OCI-LY3 (cell line): ENCODE results near the gene SMYD5.

Experiments used
- H2AFZ ChIP-seq: fragments of 200-600, 300-600 bp; shearing (Covaris generic); 2 replicates; pipeline ENCODE4 v1.6.0; 2014; ENCODE audit warnings: antibody characterized with exemption, low read depth, low read length
- H3K27ac ChIP-seq: fragments of 200-600, 300-600 bp; sonication (generic); 2 replicates; pipeline ENCODE4 v1.5.1; 2014; ENCODE audit warnings: mild to moderate bottlenecking, low read length, moderate library complexity, mixed read lengths
- H3K27me3 ChIP-seq: fragments of 200-600, 300-600 bp; sonication (generic); 2 replicates; pipeline ENCODE4 v1.6.1; 2014; ENCODE audit warnings: low read depth, low read length, mixed read lengths
- H3K36me3 ChIP-seq: fragments of 200-600, 300-600 bp; sonication (generic); replicated peaks from 2 replicates; pipeline ENCODE3; 2014; ENCODE audit warnings: low read depth, low read length, mixed read lengths
- H3K4me1 ChIP-seq: fragments of 300-600, 200-600 bp; sonication (generic); 2 replicates; pipeline ENCODE4 v1.6.1; 2014; ENCODE audit warnings: low read length, mixed read lengths
- H3K4me2 ChIP-seq: fragments of 200-600, 300-600 bp; sonication (generic); 2 replicates; pipeline ENCODE4 v1.6.1; 2014; ENCODE audit warnings: low read length, mixed read lengths
- H3K4me3 ChIP-seq: fragments of 300-600, 200-600 bp; sonication (generic); 2 replicates; pipeline ENCODE4 v1.5.1; 2014; ENCODE audit warnings: antibody characterized with exemption, mild to moderate bottlenecking, low read length, moderate library complexity
- H3K79me2 ChIP-seq: fragments of 300-600, 200-600 bp; shearing (Covaris generic); 2 replicates; pipeline ENCODE4 v1.6.1; 2014; ENCODE audit warnings: mild to moderate bottlenecking, low read length, mixed read lengths
- H3K9ac ChIP-seq: fragments of 300-600, 200-600 bp; shearing (Covaris generic); 2 replicates; pipeline ENCODE4 v1.6.0; 2014; ENCODE audit warnings: mild to moderate bottlenecking, low read length, moderate library complexity
- H3K9me3 ChIP-seq: fragments of 200-600, 300-600 bp; shearing (Covaris generic); 2 replicates; pipeline ENCODE4 v1.6.1; 2014; ENCODE audit warnings: low read length, mixed read lengths; ENCODE audit not compliant: insufficient read depth
- H4K20me1 ChIP-seq: fragments of 200-600, 300-600 bp; sonication (generic); 2 replicates; pipeline ENCODE4 v1.6.1; 2016; ENCODE audit warnings: low read length, mixed read lengths; ENCODE audit not compliant: insufficient read depth
- CTCF ChIP-seq: fragments of 200-600, 300-600 bp; sonication (generic); IDR thresholded peaks from 2 replicates; pipeline ENCODE4 v1.5.1; 2014; ENCODE audit warnings: antibody characterized with exemption, low read length, low read depth
- EZH2phosphoT487 ChIP-seq: fragments of 200-600 bp; shearing (Covaris generic); IDR thresholded peaks from 2 replicates; pipeline ENCODE4 v1.6.1; 2018; ENCODE audit warnings: antibody characterized with exemption, mixed run types, low read depth

SMYD5 gene

GRCh38 chr2:73253400-73253799 is 39.4 kb downstream of the SMYD5 start:
- H3K4me2 ChIP-seq = no peak overlapping the region
- 0 out of 2 replicates have a peak, but pooled peaks cover 7% of the 10 kb centered on the region for H3K79me2 ChIP-seq
- H3K9me3 ChIP-seq = no peaks in the 10 kb centered on the region
- H3K27ac ChIP-seq = peak overlapping the region; percentile 16; the same call in 1 of the 2 replicates
- no peaks in the 10 kb centered on the region for H3K27me3 ChIP-seq
- TF ChIP-seq CTCF (no peak), EZH2phosphoT487 (no peak)
- H3K4me1 ChIP-seq = no peaks in the 10 kb centered on the region
- no peak overlapping the region for H3K4me3 ChIP-seq
- H3K36me3 ChIP-seq = peaks cover 70% of the 10 kb centered on the region
- H2AFZ ChIP-seq = no peak overlapping the region
- no peak overlapping the region for H3K9ac ChIP-seq
- peaks cover 10% of the 10 kb centered on the region; the same call in 1 of the 2 replicates for H4K20me1 ChIP-seq

GRCh38 chr2:73253901-73254300 is 39.9 kb downstream of the SMYD5 start:
- peaks cover 68% of the 10 kb centered on the region for H3K36me3 ChIP-seq
- H3K27me3 ChIP-seq = no peaks in the 10 kb centered on the region
- H3K79me2 ChIP-seq = 0 out of 2 replicates have a peak, but pooled peaks cover 7% of the 10 kb centered on the region
- no peaks in the 10 kb centered on the region for H3K4me1 ChIP-seq
- H3K4me3 ChIP-seq = no peak overlapping the region
- H3K9me3 ChIP-seq = no peaks in the 10 kb centered on the region
- peaks cover 10% of the 10 kb centered on the region; the same call in 1 of the 2 replicates for H4K20me1 ChIP-seq
- no peak overlapping the region for H3K4me2 ChIP-seq
- no peak overlapping the region for H2AFZ ChIP-seq
- no peak overlapping the region for H3K9ac ChIP-seq
- H3K27ac ChIP-seq = peak overlapping the region; percentile 16; the same call in 1 of the 2 replicates
- TF ChIP-seq CTCF (no peak), EZH2phosphoT487 (no peak)

GRCh38 chr2:73254343-73255006 is 40.4 kb downstream of the SMYD5 start:
- 0 out of 2 replicates have a peak, but pooled peaks cover 6% of the 10 kb centered on the region for H3K79me2 ChIP-seq
- TF ChIP-seq CTCF (no peak), EZH2phosphoT487 (no peak)
- H3K4me2 ChIP-seq = no peak overlapping the region
- no peaks in the 10 kb centered on the region for H3K9me3 ChIP-seq
- peaks cover 67% of the 10 kb centered on the region for H3K36me3 ChIP-seq
- H4K20me1 ChIP-seq = peaks cover 10% of the 10 kb centered on the region; the same call in 1 of the 2 replicates
- H2AFZ ChIP-seq = no peak overlapping the region
- no peaks in the 10 kb centered on the region for H3K4me1 ChIP-seq
- H3K4me3 ChIP-seq = no peak overlapping the region
- H3K27ac ChIP-seq = no peak overlapping the region
- H3K9ac ChIP-seq = no peak overlapping the region
- no peaks in the 10 kb centered on the region for H3K27me3 ChIP-seq

GRCh38 chr2:73255007-73255644 is 41.1 kb downstream of the SMYD5 start:
- TF ChIP-seq EZH2phosphoT487 = no peak
- TF ChIP-seq CTCF = no peak
- H3K4me1 ChIP-seq = no peaks in the 10 kb centered on the region
- H3K79me2 ChIP-seq = no peaks in the 10 kb centered on the region
- H3K9ac ChIP-seq = no peak overlapping the region
- no peak overlapping the region for H3K4me2 ChIP-seq
- no peak overlapping the region for H3K4me3 ChIP-seq
- no peaks in the 10 kb centered on the region for H3K9me3 ChIP-seq
- no peak overlapping the region for H3K27ac ChIP-seq
- peaks cover 67% of the 10 kb centered on the region for H3K36me3 ChIP-seq
- H4K20me1 ChIP-seq = peaks cover 8% of the 10 kb centered on the region; the same call in 1 of the 2 replicates
- no peaks in the 10 kb centered on the region for H3K27me3 ChIP-seq
- H2AFZ ChIP-seq = no peak overlapping the region
